NB4 (cell line): ENCODE measurements around the gene MYLK.

Source experiments
- DNase-seq: peaks from one replicate; pipeline ENCODE4 v3.0.0; 2010; ENCODE audit warnings: low read depth
- H3K4me3 ChIP-seq: one replicate; pipeline ENCODE4 v1.5.1; 2011; ENCODE audit warnings: mild to moderate bottlenecking, low read depth, low read length, moderate library complexity
- CTCF ChIP-seq: IDR thresholded peaks from one replicate; pipeline ENCODE4 v1.5.1; 2012; ENCODE audit warnings: low read depth, low read length
- MAX ChIP-seq: IDR thresholded peaks from 2 replicates; pipeline ENCODE4 v1.6.1; 2011; ENCODE audit warnings: low read depth, low read length
- MYC ChIP-seq: IDR thresholded peaks from 2 replicates; pipeline ENCODE4 v1.6.1; 2011; ENCODE audit warnings: low read depth, low read length
- POLR2A ChIP-seq: IDR thresholded peaks from 2 replicates; pipeline ENCODE4 v1.6.1; 2011; ENCODE audit warnings: mild to moderate bottlenecking; ENCODE audit not compliant: insufficient read length; ENCODE audit errors: extremely low read depth

Gene MYLK

GRCh38 chr3:123766193-123767008, 117.7 kb downstream of the MYLK start:
- TF ChIP-seq POLR2A (no peak), CTCF (no peak), MAX (no peak), MYC (no peak)
- peak; percentile 7 for DNase-seq
- H3K4me3 ChIP-seq: no peak overlapping the region

DNA sequence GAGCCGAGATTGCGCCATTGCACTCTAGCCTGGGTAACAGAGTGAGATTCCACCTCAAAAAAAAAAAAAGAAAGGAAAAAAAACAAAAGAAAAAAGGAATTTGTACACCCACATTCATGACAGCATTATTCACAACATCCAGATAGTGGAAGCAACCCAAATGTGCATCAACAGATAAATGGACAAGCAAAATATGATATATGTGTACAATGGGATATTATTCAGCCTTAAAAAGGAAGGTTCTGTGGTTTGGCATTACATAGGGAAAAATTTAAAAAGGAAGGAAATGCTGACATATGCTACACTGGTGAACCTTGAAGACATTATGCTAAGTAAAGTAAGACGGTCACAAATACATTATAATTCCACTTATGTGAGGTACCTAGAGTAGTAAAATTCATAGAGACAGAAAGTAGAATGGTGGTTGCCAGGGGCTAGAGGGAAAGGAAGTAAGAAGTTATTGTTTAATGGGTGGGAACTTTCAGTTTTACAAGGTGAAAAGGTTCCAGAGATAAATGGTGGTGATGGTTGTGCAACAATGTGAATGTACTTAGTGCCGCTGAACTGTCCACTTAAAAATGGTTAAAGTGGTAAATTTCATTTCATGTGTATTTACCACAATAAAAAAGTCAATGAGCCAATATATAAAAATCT, 118.5 kb downstream of the MYLK start:
- peak; percentile 56 for DNase-seq
- no peak overlapping the region for H3K4me3 ChIP-seq
- TF ChIP-seq CTCF (no peak), MYC (no peak), POLR2A (no peak), MAX (no peak)

DNA sequence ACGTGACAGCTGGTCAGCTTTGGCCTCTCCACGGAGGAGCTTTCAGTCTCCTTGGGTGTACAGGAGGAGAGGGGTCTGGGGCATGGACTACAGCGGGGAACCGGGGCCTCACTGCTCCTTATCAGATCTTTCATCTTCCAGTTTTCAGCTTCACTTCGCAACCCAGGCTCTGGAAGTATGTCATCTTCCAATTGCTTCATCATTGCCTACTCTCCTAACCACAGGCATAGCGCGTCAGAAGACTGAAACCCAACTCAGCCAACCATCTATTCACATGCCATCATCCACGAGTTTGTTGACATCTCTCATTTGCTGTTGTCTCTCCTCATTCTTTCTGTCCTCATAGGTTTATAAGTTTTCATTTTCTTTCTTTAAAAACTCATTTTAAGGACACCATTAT, 119.5 kb downstream of the MYLK start:
- no peak overlapping the region for H3K4me3 ChIP-seq
- DNase-seq: peak; percentile 76
- no peak for TF ChIP-seq CTCF
- TF ChIP-seq POLR2A: no peak
- TF ChIP-seq MYC: no peak
- TF ChIP-seq MAX: no peak

- H3K4me3 ChIP-seq: no peak overlapping the region
- TF ChIP-seq MAX: no peak
- no peak for TF ChIP-seq POLR2A
- no peak for TF ChIP-seq CTCF
- no peak for TF ChIP-seq MYC
- DNase-seq: no peak
Observed at GRCh38 chr3:123762805-123763204, 121.3 kb downstream of the MYLK start.

DNA sequence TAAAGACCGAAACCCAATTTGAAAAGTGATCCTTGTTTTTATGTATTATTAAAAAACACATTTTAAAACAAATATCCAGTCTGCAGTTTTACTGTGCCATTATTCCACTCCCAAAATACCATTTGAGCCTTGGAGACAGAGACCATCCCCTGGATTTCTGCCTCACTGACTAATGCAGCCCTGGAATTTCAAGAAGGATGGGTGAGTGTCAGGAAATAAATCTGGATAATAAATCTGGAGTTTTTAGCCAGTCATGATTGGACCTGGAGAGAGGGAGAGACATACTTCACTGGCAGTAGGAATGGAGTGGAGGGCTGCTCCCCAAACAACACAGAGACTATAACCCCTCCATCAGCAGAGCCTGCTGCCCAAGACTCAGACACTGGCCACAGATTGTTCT, 123.3 kb downstream of the MYLK start:
- TF ChIP-seq MYC (no peak), CTCF (no peak), POLR2A (no peak), MAX (no peak)

More for the DNA sequence above, 123.3 kb downstream of the MYLK start:
- DNase-seq: no peak
- H3K4me3 ChIP-seq: no peak overlapping the region
